Smooth muscle cell of the brain vasculature (primary cell): ENCODE results near the gene ARAP2.

Experiments
- DNase-seq: peaks from one replicate; pipeline ENCODE4 v3.0.0-alpha.2; 2012; ENCODE audit warnings: low read depth, low spot score

Gene ARAP2

GRCh38 chr4:36215627-36216026 lies 28.7 kb downstream of the ARAP2 start:
- DNase-seq: no peak

GRCh38 chr4:36214735-36215485 lies 29.4 kb downstream of the ARAP2 start:
- DNase-seq: no peak

- no peak for DNase-seq
Measured at GRCh38 chr4:36213977-36214376, 30.3 kb downstream of the ARAP2 start.

- no peak for DNase-seq
Measured at GRCh38 chr4:36211084-36211483, 33.2 kb downstream of the ARAP2 start.

GRCh38 chr4:36209941-36210649 lies 34.2 kb downstream of the ARAP2 start:
- no peak for DNase-seq

- DNase-seq: no peak
Measured at GRCh38 chr4:36208893-36209473, 35.3 kb downstream of the ARAP2 start.

- DNase-seq: no peak
Measured at GRCh38 chr4:36207831-36208520, 36.3 kb downstream of the ARAP2 start.

- DNase-seq: no peak
Measured at GRCh38 chr4:36207367-36207766, 36.9 kb downstream of the ARAP2 start.

- DNase-seq: no peak
Measured at GRCh38 chr4:36206603-36207311, 37.6 kb downstream of the ARAP2 start.

GRCh38 chr4:36206012-36206411 lies 38.3 kb downstream of the ARAP2 start:
- DNase-seq: no peak

- no peak for DNase-seq
Measured at GRCh38 chr4:36198861-36199260, 45.5 kb downstream of the ARAP2 start.

GRCh38 chr4:36198068-36198808 lies 46.1 kb downstream of the ARAP2 start:
- no peak for DNase-seq

GRCh38 chr4:36197501-36197900 lies 46.8 kb downstream of the ARAP2 start:
- DNase-seq: no peak

GRCh38 chr4:36196145-36196913 lies 48.0 kb downstream of the ARAP2 start:
- DNase-seq: no peak

GRCh38 chr4:36192922-36193321 lies 51.4 kb downstream of the ARAP2 start:
- no peak for DNase-seq

- DNase-seq: no peak
Measured at GRCh38 chr4:36189511-36190226, 54.6 kb downstream of the ARAP2 start.

GRCh38 chr4:36187723-36188333 lies 56.5 kb downstream of the ARAP2 start:
- DNase-seq: no peak

- no peak for DNase-seq
Measured at GRCh38 chr4:36183665-36184393, 60.5 kb downstream of the ARAP2 start.
